BE2C (cell line): ENCODE results near the gene SACS. TPM values are rescaled to one million over a fixed set of nuclear protein-coding genes. Genes with fewer than 3 reads are reported as not detected.

Source experiments
- DNase-seq: peaks from one replicate; pipeline ENCODE4 v3.0.0-alpha.2; 2020
- H3K27me3 ChIP-seq: fragments of 250-450 bp; sonication (Bioruptor Pico); 2 replicates; pipeline ENCODE4 v1.5.1; 2020; ENCODE audit warnings: mild to moderate bottlenecking
- H3K36me3 ChIP-seq: fragments of 250-450 bp; sonication (Bioruptor Pico); 2 replicates; pipeline ENCODE4 v1.5.1; 2020; ENCODE audit warnings: mild to moderate bottlenecking
- H3K4me1 ChIP-seq: fragments of 250-450 bp; sonication (Bioruptor Pico); 2 replicates; pipeline ENCODE4 v1.5.1; 2020
- H3K4me3 ChIP-seq: 2 replicates; pipeline ENCODE4 v1.5.1; 2011; ENCODE audit warnings: low read depth, low read length
- H3K9me3 ChIP-seq: fragments of 250-450 bp; sonication (Bioruptor Pico); 2 replicates; pipeline ENCODE4 v1.5.1; 2020
- polyA plus RNA-seq: library from polyadenylated mRNA; unstranded; fragments of >200 nt; gene quantifications from one replicate; pipeline ENCODE4 v1.2.1, GENCODE V29; 2012; ENCODE audit warnings: low read depth, missing spikeins; ENCODE audit not compliant: insufficient read length, insufficient read depth
- TF ChIP-seq, protein P1 (sequence below): IDR thresholded peaks from 2 replicates; pipeline ENCODE4 v1.5.1; 2012; ENCODE audit warnings: mild to moderate bottlenecking, low read depth, low read length

SACS gene
- polyA plus RNA-seq = 11.4 TPM

GRCh38 chr13:23433171-23434153, at the start of gene SACS:
TSS of gene SACS (minus strand) at chr13:23433702. CDS start at chr13:23411239, 22,463 bp downstream.
- peak within 1 kb of the TSS; percentile 73 for H3K4me3 ChIP-seq
- peaks cover 8% of the 10 kb centered on the region for H3K4me1 ChIP-seq
- DNase-seq = peak; percentile 64
- H3K9me3 ChIP-seq = no peaks in the 10 kb centered on the region
- TF ChIP-seq, protein P1, sequence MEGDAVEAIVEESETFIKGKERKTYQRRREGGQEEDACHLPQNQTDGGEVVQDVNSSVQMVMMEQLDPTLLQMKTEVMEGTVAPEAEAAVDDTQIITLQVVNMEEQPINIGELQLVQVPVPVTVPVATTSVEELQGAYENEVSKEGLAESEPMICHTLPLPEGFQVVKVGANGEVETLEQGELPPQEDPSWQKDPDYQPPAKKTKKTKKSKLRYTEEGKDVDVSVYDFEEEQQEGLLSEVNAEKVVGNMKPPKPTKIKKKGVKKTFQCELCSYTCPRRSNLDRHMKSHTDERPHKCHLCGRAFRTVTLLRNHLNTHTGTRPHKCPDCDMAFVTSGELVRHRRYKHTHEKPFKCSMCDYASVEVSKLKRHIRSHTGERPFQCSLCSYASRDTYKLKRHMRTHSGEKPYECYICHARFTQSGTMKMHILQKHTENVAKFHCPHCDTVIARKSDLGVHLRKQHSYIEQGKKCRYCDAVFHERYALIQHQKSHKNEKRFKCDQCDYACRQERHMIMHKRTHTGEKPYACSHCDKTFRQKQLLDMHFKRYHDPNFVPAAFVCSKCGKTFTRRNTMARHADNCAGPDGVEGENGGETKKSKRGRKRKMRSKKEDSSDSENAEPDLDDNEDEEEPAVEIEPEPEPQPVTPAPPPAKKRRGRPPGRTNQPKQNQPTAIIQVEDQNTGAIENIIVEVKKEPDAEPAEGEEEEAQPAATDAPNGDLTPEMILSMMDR = no peak
- peaks cover 9% of the 10 kb centered on the region for H3K36me3 ChIP-seq
- H3K27me3 ChIP-seq = no peaks in the 10 kb centered on the region

GRCh38 chr13:23480324-23480723, 46.8 kb upstream of the SACS start:
- no peak overlapping the region for H3K4me3 ChIP-seq
- H3K27me3 ChIP-seq = no peaks in the 10 kb centered on the region
- H3K4me1 ChIP-seq = no peaks in the 10 kb centered on the region
- no peaks in the 10 kb centered on the region for H3K36me3 ChIP-seq
- DNase-seq = no peak
- TF ChIP-seq, protein P1 = no peak
- H3K9me3 ChIP-seq = no peaks in the 10 kb centered on the region

- H3K4me3 ChIP-seq = no peak overlapping the region
- TF ChIP-seq, protein P1 = no peak
- no peaks in the 10 kb centered on the region for H3K36me3 ChIP-seq
- no peaks in the 10 kb centered on the region for H3K27me3 ChIP-seq
- H3K9me3 ChIP-seq = no peaks in the 10 kb centered on the region
- DNase-seq = no peak
- H3K4me1 ChIP-seq = no peaks in the 10 kb centered on the region
These were observed 43.6 kb upstream of the SACS start for GRCh38 chr13:23477101-23477500.

- no peaks in the 10 kb centered on the region for H3K36me3 ChIP-seq
- H3K4me1 ChIP-seq = peaks cover 3% of the 10 kb centered on the region; the same call in 1 of the 2 replicates
- DNase-seq = no peak
- H3K9me3 ChIP-seq = no peaks in the 10 kb centered on the region
- TF ChIP-seq, protein P1 = no peak
- no peak overlapping the region for H3K4me3 ChIP-seq
- no peaks in the 10 kb centered on the region for H3K27me3 ChIP-seq
These were observed 39.7 kb upstream of the SACS start for GRCh38 chr13:23473221-23473620.

DNA sequence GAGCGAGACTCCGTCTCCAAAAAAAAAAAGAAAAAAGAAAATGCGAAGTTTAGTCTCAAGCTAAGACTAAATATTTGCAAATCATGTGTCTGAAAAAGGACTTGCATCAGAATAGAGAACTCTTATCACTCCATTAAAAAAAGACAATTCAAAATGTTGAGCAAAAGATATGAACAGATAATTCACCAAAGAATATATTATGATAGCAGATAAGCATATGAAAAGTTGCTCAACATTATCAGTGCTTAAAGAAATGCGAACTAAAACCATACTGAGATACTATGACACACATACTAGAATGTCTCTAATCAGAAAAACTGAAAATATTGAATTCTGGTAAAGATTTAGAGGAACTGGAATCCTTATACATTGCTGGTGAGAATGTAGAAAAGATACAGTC, 38.7 kb upstream of the SACS start:
- Histone ChIP-seq H3K9me3 (no peaks in the 10 kb centered on the region), H3K36me3 (no peaks in the 10 kb centered on the region), H3K27me3 (no peaks in the 10 kb centered on the region), H3K4me1 (peaks cover 8% of the 10 kb centered on the region), H3K4me3 (no peak overlapping the region)
- TF ChIP-seq, protein P1 = no peak
- no peak for DNase-seq
